PC-9 (cell line): ENCODE data around the gene INPP5F. TPM values are rescaled to one million over a fixed set of nuclear protein-coding genes. Genes with fewer than 3 reads are reported as not detected.

Experiments used
- BruUV-seq: library from RNA; stranded (reverse); fragments of 400-500 nt; replicated peaks from 2 replicates; lab custom pipeline; 2021; lab: Mats Ljungman, UMichigan
- CTCF ChIA-PET: fragments of 300-600 bp; sonication (Branson Sonifier 250); formaldehyde crosslinking; loops from one replicate; lab custom pipeline; 2022; ENCODE audit warnings: antibody characterized with exemption; lab: Charles Lee
- POLR2A ChIA-PET: fragments of 300-600 bp; sonication (Branson Sonifier 250); formaldehyde crosslinking; loops from one replicate; lab custom pipeline; 2022; ENCODE audit warnings: antibody characterized with exemption; ENCODE audit not compliant: unreplicated experiment; lab: Charles Lee
- DNase-seq, 2 experiments: peaks; one replicate each; pipeline versions ENCODE4 v3.0.0 to v3.0.0-alpha.2; 2015 to 2022; ENCODE audit warnings: mixed read lengths in 1 of 2
- H2AFZ ChIP-seq: fragments of 200-600 bp; sonication (generic); 2 replicates; pipeline ENCODE4 v1.8.1; 2017; ENCODE audit warnings: antibody characterized with exemption
- H3F3A ChIP-seq: fragments of 200-600 bp; sonication (generic); 2 replicates; pipeline ENCODE4 v1.8.1; 2017; ENCODE audit warnings: antibody characterized with exemption, mild to moderate bottlenecking, low read depth; ENCODE audit not compliant: insufficient read depth
- H3K27ac ChIP-seq: fragments of 200-600 bp; sonication (generic); 2 replicates; pipeline ENCODE4 v1.6.1; 2016; ENCODE audit warnings: mixed run types
- H3K27me3 ChIP-seq: fragments of 200-600 bp; sonication (generic); 2 replicates; pipeline ENCODE4 v1.6.1; 2016; ENCODE audit warnings: low read depth, mixed run types; ENCODE audit not compliant: insufficient read depth
- H3K36me3 ChIP-seq: fragments of 200-600 bp; sonication (generic); 2 replicates; pipeline ENCODE4 v1.6.1; 2016; ENCODE audit warnings: low read depth, mixed run types
- H3K4me1 ChIP-seq: fragments of 200-600 bp; sonication (generic); replicated peaks from 2 replicates; pipeline ENCODE4 v1.6.1; 2016; ENCODE audit warnings: mixed run types; ENCODE audit not compliant: insufficient read depth
- H3K4me2 ChIP-seq: fragments of 200-600 bp; sonication (generic); 2 replicates; pipeline ENCODE4 v1.6.1; 2017; ENCODE audit warnings: mixed run types
- H3K4me3 ChIP-seq: fragments of 200-600 bp; sonication (generic); 2 replicates; pipeline ENCODE4 v1.6.1; 2016; ENCODE audit warnings: mixed run types
- H3K79me2 ChIP-seq: fragments of 200-600 bp; sonication (generic); 2 replicates; pipeline ENCODE4 v1.6.1; 2017; ENCODE audit warnings: low read depth, mixed run types
- H3K9me2 ChIP-seq: fragments of 200-600 bp; sonication (generic); 2 replicates; pipeline ENCODE4 v1.8.1; 2017; ENCODE audit warnings: mild to moderate bottlenecking; ENCODE audit not compliant: insufficient read depth
- H3K9me3 ChIP-seq: fragments of 200-600 bp; sonication (generic); 2 replicates; pipeline ENCODE4 v1.8.1; 2016; ENCODE audit warnings: low read depth; ENCODE audit not compliant: insufficient read depth
- H4K20me1 ChIP-seq: fragments of 200-600 bp; sonication (generic); 2 replicates; pipeline ENCODE4 v1.8.1; 2017; ENCODE audit not compliant: insufficient read depth
- CTCF ChIP-seq: fragments of 200-600 bp; sonication (generic); conservative IDR thresholded peaks from 2 replicates; pipeline ENCODE4 v1.6.1; 2017; ENCODE audit warnings: mixed run types, antibody characterized with exemption, mild to moderate bottlenecking, moderate library complexity
- EZH2 ChIP-seq: fragments of 200-600 bp; sonication (generic); IDR thresholded peaks from 2 replicates; pipeline ENCODE4 v1.8.0; 2017; ENCODE audit warnings: antibody characterized with exemption, low read depth
- intact Hi-C: fragments of 100-400 bp; cut with micrococcal nuclease; formaldehyde crosslinking; loops from one replicate; pipeline ENCODE4 v1.10.0; 2022; ENCODE audit not compliant: unreplicated experiment
- total RNA-seq: library from RNA; stranded (reverse); gene quantifications from 2 replicates; pipeline ENCODE4 v1.2.3, GENCODE V29; 2021

The INPP5F gene
- total RNA-seq, 1 experiment from 2014 or later: 11.4 TPM

DNA sequence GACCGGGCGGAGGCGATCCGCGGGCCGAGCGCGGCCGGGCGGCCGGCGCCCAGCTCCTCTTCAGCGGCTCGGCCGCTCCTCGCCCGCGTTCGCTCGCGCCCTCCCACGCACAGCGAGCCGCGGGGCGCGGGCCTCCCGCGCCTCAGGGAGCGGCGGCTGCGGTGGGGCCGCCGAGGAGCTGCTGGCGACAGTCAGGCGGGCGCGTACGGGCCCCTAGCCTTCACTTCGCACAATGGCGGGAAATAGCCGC lies 146.7 kb downstream of the INPP5F start, which contains the start of gene MCMBP:
TSS of gene MCMBP (minus strand) at position 234 of the 250 bp plus-strand sequence. CDS start 259 bp downstream, outside the sequence.
- Histone ChIP-seq H2AFZ (peak within 1 kb of the TSS; percentile 83), H4K20me1 (peaks cover 16% of the 10 kb centered on the region; the same call in 1 of the 2 replicates), H3K4me2 (peak within 1 kb of the TSS; percentile 93), H3F3A (no peaks in the 10 kb centered on the region), H3K27me3 (no peaks in the 10 kb centered on the region), H3K36me3 (no peaks in the 10 kb centered on the region), H3K4me1 (peaks cover 17% of the 10 kb centered on the region), H3K9me3 (no peaks in the 10 kb centered on the region), H3K27ac (no peak within 1 kb of the TSS), H3K9me2 (no peaks in the 10 kb centered on the region), H3K79me2 (peaks cover 46% of the 10 kb centered on the region), H3K4me3 (peak within 1 kb of the TSS; percentile 92)
- ChIA-PET POLR2A (interaction anchor here (0.6 to 0.7 kb wide), 2 partner anchors 20 to 21 kb away, joined by 4 to 50 read pairs; partner anchors contain the start of gene SEC23IP), CTCF (no interaction called here)
- no peak for TF ChIP-seq EZH2
- no peak for TF ChIP-seq CTCF
- no TSS peak for BruUV-seq
- no peak for DNase-seq
- intact Hi-C loops: loop anchor here (1.0 kb wide), 1 partner anchor 20 kb away; the partner anchor contains the start of gene SEC23IP

- H3K4me2 ChIP-seq: peak overlapping the region; percentile 84
- intact Hi-C loops: loop anchor here (1.0 kb wide), 1 partner anchor 19 kb away; the partner anchor contains the start of gene SEC23IP
- H3K9me2 ChIP-seq: no peaks in the 10 kb centered on the region
- peaks cover 41% of the 10 kb centered on the region for H3K79me2 ChIP-seq
- POLR2A ChIA-PET: interaction anchor here (0.6 to 0.7 kb wide), 3 partner anchors 18 to 423 kb away, joined by 3 to 5 read pairs (median 4); partner anchors contain the start of gene SEC23IP
- H4K20me1 ChIP-seq: peaks cover 16% of the 10 kb centered on the region; the same call in 1 of the 2 replicates
- H3K4me3 ChIP-seq: peak overlapping the region; percentile 92
- H3K27ac ChIP-seq: no peak overlapping the region
- H3K36me3 ChIP-seq: no peaks in the 10 kb centered on the region
- CTCF ChIA-PET: no interaction called here
- peaks cover 17% of the 10 kb centered on the region for H3K4me1 ChIP-seq
- TF ChIP-seq CTCF: no peak
- no peak for TF ChIP-seq EZH2
- no peaks in the 10 kb centered on the region for H3K27me3 ChIP-seq
- H3K9me3 ChIP-seq: no peaks in the 10 kb centered on the region
- TSS peak; percentile 54 for BruUV-seq
- no peaks in the 10 kb centered on the region for H3F3A ChIP-seq
- peak; percentile 35 to 73 for DNase-seq
- peak overlapping the region; percentile 83 for H2AFZ ChIP-seq
These were observed 147.2 kb downstream of the INPP5F start for GRCh38 chr10:119872860-119873681.

- Histone ChIP-seq H3K27ac (no peak overlapping the region), H3K4me3 (no peak overlapping the region), H3K36me3 (no peaks in the 10 kb centered on the region), H3K27me3 (no peaks in the 10 kb centered on the region), H3K4me2 (no peak overlapping the region), H3K9me3 (no peaks in the 10 kb centered on the region), H3F3A (no peaks in the 10 kb centered on the region), H3K9me2 (no peaks in the 10 kb centered on the region), H3K4me1 (peaks cover 3% of the 10 kb centered on the region; the same call in 1 of the 2 replicates), H2AFZ (no peak overlapping the region), H4K20me1 (no peaks in the 10 kb centered on the region), H3K79me2 (no peaks in the 10 kb centered on the region)
- POLR2A ChIA-PET: no interaction called here
- CTCF ChIA-PET: no interaction called here
- no peak for DNase-seq
- intact Hi-C loops: no loop called here
- no TSS peak for BruUV-seq
- no peak for TF ChIP-seq EZH2
- no peak for TF ChIP-seq CTCF
These were observed 152.7 kb downstream of the INPP5F start for GRCh38 chr10:119878524-119878923.

Other genes with a start within 250 kb of the INPP5F start
- gene RGS10, start 183.3 kb upstream of the INPP5F start, total RNA-seq: 44.5 and 46.0 TPM in 2 replicates
- gene TIAL1, start 129.1 kb upstream of the INPP5F start, total RNA-seq: 81.4 and 94.1 TPM in 2 replicates
- gene BAG3, start 74.7 kb upstream of the INPP5F start, total RNA-seq: 62.7 and 75.7 TPM in 2 replicates
- 30.8 and 36.7 TPM in 2 replicates for gene MCMBP, start 146.8 kb downstream of the INPP5F start, total RNA-seq
- 19.9 and 33.2 TPM in 2 replicates for gene SEC23IP, start 166.7 kb downstream of the INPP5F start, total RNA-seq